ENCODE results near the gene SH3PXD2B.
"Not testable (repeated sequence)": the region's sequence is repeated elsewhere in the genome, so short reads cannot be mapped to it uniquely, and the experiment has no call there.

The SH3PXD2B gene

GRCh38 chr5:172325452-172325851, 128.9 kb downstream of the SH3PXD2B start:
- no peak for DNase-seq

DNA sequence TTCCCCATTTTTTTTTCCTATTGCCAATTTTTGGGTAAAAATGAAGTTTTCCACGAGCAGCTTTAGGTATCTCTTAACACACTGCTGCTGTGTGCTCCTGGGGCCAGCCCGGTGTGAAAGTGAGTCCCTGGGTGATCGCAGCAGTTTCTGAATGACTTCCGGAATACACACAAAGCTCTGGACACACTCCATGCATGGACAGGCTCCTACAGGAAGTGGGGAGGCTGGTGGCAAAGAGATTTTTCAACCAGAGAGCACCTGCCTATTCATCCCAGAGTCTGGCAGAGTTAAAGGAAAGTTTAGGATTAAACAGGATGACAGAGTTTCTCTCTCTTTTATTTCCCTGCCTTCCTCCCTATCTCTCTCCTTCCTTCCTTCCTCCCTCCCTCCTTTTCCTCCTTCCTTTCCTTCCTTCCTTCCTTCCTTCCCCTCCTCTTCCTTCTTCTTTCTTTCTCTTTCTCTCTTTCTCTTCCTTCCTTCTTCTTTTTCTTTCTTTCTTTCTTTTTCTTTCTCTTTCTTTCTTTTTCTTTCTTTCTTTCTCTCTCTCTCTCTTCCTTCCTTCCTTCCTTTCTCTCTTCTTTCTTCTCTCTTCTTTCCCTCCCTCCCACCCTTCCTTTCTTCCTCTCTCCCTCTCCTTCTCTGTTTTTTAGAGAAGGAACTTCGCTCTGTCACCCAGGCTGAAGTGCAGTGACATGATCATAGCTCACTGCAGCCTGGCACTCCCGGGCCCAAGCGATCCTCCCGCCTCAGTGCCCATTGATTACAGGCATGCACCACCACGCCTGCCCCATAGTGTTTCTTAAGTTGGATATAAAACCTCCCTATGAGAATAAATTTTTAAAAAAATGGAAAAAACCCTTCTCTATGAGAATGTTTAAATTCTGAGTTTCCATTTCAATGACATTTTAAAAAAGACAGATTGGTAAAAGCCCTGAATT, 132.0 kb downstream of the SH3PXD2B start:
- no peak for DNase-seq

GRCh38 chr5:172321593-172321992, 132.7 kb downstream of the SH3PXD2B start:
- DNase-seq = no peak

- DNase-seq = no peak
Measured at GRCh38 chr5:172319708-172320441, 134.4 kb downstream of the SH3PXD2B start.

- no peak for DNase-seq
Measured at GRCh38 chr5:172315587-172316493, 138.5 kb downstream of the SH3PXD2B start.

- DNase-seq = no peak
Measured at GRCh38 chr5:172313915-172314314, 140.4 kb downstream of the SH3PXD2B start.

GRCh38 chr5:172312286-172312685, 142.0 kb downstream of the SH3PXD2B start:
- DNase-seq = no peak

GRCh38 chr5:172311605-172312004, 142.7 kb downstream of the SH3PXD2B start:
- DNase-seq = no peak

DNA sequence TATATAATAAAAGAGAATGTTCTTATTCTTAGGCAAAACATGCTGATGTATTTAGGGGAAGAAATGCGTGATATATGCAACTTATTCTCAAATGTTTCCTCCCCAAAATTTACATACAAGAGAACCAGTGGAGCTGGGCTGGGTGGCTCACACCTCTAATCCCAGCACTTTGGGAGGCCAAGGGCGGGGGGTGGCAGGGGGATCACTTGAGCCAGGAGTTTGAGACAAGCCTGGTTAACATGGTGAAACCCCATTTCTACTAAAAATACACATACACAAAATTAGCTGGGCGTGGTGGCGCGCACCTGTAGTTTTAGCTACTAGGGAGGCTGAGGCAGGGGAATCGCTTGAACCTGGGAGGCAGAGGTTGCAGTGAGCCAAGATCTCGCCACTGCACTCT, 143.3 kb downstream of the SH3PXD2B start:
- no peak for DNase-seq

GRCh38 chr5:172305380-172305779, 148.9 kb downstream of the SH3PXD2B start:
- DNase-seq = no peak

GRCh38 chr5:172303572-172304335, 150.6 kb downstream of the SH3PXD2B start:
- no peak for DNase-seq

- DNase-seq = no peak
Measured at GRCh38 chr5:172303162-172303561, 151.2 kb downstream of the SH3PXD2B start.

- DNase-seq = no peak
Measured at GRCh38 chr5:172302047-172302710, 152.1 kb downstream of the SH3PXD2B start.

DNA sequence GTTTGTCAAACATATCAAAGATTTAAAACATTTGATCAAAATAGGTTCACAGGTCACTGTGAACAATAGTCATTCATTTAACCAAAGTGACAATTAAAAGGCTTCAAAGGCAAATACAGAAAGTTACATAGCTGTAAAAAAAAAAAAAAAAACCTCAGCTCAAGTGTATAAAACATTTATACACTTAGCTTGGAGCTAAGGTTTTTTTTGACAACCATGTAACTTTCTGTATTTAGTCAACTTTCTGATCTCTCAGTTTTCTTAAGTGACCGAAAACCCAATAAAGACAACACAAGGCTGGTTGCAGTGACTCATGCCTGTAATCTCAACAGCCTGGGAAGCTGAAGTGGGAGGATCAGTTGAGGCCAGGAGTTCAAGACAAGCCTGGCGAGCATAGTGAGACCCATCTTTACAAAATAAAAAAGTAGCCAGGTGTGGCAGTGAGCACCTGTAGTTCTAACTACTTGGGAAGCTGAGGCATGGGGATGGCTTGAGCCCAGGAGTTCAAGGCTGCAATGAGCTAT, 154.3 kb downstream of the SH3PXD2B start:
- DNase-seq = no peak

DNA sequence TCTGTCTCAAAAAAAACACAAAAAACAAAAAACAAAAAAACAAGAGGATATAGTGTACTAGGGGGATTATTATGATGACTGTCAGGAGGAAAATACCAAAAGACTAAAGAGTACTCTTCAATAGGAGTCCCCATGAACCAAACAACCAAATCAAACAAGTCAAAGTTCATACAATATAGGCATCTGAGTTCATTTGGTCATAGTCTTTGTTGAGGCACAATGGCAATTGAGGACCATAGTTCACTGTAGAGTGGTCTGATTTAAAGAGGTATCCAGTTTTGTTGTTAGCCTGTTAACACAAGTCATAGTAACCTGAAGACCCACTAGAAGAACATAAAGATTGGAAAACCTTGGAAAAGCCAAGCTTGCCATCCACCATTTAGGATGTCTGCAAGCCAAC, 159.5 kb downstream of the SH3PXD2B start:
- no peak for DNase-seq

GRCh38 chr5:172293745-172294342, 160.5 kb downstream of the SH3PXD2B start:
- no peak for DNase-seq

GRCh38 chr5:172293054-172293744, 161.1 kb downstream of the SH3PXD2B start:
- DNase-seq = peak; percentile 39

DNA sequence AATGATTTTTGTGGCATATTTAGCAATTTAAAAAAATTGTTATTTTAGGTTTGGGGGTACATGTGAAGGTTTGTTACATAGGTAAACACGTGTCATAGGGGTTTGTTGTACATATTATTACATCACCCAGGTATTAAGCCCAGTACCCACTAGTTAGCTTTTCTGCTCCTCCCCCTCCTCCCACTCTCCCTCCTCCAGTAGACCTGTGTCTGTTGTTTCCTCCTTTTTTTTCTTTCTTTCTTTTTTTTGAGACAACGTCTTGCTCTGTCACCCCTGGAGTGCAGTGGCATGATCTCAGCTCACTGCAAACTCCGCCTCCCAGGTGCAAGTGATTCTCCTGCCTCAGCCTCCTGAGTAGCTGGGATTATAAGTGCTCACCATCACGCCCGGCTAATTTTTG, 162.5 kb downstream of the SH3PXD2B start:
- DNase-seq = not testable (repeated sequence)

DNA sequence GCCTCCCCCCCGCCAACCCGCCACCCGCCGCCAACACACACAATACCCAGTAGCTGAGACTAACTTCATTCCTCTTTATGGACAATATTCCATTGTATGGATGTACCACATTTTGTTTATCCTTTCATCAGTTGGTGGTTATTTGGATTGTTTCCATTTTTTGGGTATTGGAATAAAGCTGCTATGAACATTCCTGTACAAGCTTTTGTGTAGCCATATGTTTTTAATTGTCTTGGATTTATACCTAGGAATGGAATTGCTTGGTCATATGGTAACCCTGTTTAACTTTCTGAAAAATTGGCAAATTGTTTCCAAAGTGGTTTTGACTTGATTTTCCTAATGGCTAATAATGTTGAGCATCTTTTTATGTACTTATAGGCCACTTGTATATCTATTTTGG, 165.9 kb downstream of the SH3PXD2B start:
- DNase-seq = no peak

- not testable (repeated sequence) for DNase-seq
Measured at GRCh38 chr5:172287140-172287539, 167.2 kb downstream of the SH3PXD2B start.
